AG04450 (cell line): ENCODE measurements around the gene ZNF71. TPM values are rescaled to one million over a fixed set of nuclear protein-coding genes. Genes with fewer than 3 reads are reported as not detected.

ENCODE experiments used
- CTCF ChIA-PET: fragments of 300-600, 350-600 bp; formaldehyde crosslinking; extraction: SDS; loops from one replicate; lab custom pipeline; 2022; ENCODE audit warnings: antibody characterized with exemption, inconsistent platforms; lab: Charles Lee
- POLR2A ChIA-PET: fragments of 350-600 bp; formaldehyde crosslinking; extraction: SDS; loops from one replicate; lab custom pipeline; 2021; ENCODE audit warnings: antibody characterized with exemption, inconsistent platforms; lab: Yijun Ruan, JAX
- DNase-seq: peaks from one replicate; pipeline ENCODE4 v3.0.0-alpha.2; 2011; ENCODE audit warnings: low read depth, low spot score
- H3K27ac ChIP-seq: one replicate; pipeline ENCODE4 v1.5.1; 2012; ENCODE audit warnings: low read depth, low read length, control low read depth
- H3K27me3 ChIP-seq: one replicate; pipeline ENCODE4 v1.6.0; 2012; ENCODE audit warnings: low read length; ENCODE audit not compliant: control insufficient read depth, insufficient read depth
- H3K4me3 ChIP-seq: 2 replicates; pipeline ENCODE4 v1.5.1; 2011; ENCODE audit warnings: mild to moderate bottlenecking, low read depth, low read length, control low read depth
- H3K9me3 ChIP-seq: 2 replicates; pipeline ENCODE4 v1.5.1; 2012; ENCODE audit warnings: low read length; ENCODE audit not compliant: control insufficient read depth, insufficient read depth
- polyA plus RNA-seq: library from polyadenylated mRNA; depleted of rRNA; stranded (reverse); fragments of >200 nt; gene quantifications from 2 replicates; pipeline ENCODE4 v1.2.3, GENCODE V29; 2011
- TF ChIP-seq, protein P1 (sequence below): IDR thresholded peaks from 2 replicates; pipeline ENCODE4 v1.5.1; 2011; ENCODE audit warnings: low read depth, low read length, control low read depth, inconsistent platforms

Gene ZNF71
- polyA plus RNA-seq, 1 experiment: 4.7 TPM

DNA sequence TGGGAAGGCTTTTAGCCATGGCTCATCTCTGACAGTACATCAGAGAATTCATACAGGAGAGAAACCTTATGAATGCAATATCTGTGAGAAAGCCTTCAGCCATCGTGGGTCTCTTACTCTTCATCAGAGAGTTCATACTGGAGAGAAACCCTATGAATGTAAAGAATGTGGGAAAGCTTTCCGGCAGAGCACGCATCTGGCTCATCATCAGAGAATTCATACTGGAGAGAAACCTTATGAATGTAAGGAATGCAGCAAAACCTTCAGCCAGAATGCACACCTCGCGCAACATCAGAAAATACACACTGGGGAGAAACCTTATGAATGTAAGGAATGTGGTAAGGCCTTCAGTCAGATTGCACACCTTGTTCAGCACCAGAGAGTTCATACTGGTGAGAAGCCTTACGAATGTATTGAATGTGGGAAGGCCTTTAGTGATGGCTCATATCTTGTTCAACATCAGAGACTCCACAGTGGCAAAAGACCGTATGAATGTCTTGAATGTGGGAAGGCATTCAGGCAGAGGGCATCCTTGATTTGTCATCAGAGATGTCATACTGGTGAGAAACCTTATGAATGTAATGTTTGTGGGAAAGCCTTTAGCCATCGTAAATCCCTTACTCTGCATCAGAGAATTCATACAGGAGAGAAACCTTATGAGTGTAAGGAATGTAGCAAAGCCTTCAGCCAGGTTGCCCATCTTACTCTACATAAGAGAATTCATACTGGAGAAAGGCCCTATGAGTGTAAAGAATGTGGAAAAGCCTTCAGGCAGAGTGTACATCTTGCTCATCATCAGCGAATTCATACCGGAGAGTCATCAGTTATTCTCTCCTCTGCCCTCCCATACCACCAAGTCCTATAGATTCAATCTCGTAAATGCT lies 17.1 kb upstream of the ZNF71 start:
- ChIA-PET CTCF (no interaction called here), POLR2A (no interaction called here)
- no peak for DNase-seq
- peaks cover 31% of the 10 kb centered on the region for H3K9me3 ChIP-seq
- no peak overlapping the region for H3K27ac ChIP-seq
- no peaks in the 10 kb centered on the region for H3K27me3 ChIP-seq
- no peak overlapping the region for H3K4me3 ChIP-seq
- TF ChIP-seq, protein P1, sequence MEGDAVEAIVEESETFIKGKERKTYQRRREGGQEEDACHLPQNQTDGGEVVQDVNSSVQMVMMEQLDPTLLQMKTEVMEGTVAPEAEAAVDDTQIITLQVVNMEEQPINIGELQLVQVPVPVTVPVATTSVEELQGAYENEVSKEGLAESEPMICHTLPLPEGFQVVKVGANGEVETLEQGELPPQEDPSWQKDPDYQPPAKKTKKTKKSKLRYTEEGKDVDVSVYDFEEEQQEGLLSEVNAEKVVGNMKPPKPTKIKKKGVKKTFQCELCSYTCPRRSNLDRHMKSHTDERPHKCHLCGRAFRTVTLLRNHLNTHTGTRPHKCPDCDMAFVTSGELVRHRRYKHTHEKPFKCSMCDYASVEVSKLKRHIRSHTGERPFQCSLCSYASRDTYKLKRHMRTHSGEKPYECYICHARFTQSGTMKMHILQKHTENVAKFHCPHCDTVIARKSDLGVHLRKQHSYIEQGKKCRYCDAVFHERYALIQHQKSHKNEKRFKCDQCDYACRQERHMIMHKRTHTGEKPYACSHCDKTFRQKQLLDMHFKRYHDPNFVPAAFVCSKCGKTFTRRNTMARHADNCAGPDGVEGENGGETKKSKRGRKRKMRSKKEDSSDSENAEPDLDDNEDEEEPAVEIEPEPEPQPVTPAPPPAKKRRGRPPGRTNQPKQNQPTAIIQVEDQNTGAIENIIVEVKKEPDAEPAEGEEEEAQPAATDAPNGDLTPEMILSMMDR: no peak

DNA sequence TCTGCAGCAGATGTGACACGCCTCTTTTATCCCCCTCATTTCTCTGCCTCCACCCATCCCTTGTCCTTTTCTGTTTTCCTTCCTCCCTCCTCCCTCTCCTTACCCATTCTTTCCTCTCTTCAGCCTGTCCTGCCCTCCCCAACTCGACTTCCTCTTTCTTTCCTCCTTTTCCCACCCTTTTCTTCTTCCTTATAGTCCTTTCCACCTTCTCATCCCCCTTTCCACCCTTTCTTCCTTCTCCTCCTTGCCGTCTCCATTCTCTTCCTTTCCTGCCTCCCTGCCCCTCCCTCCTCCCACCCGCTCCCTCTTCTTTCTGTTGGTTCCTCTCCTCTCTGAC lies 688 bp upstream of the ZNF71 start:
- DNase-seq: no peak
- H3K27me3 ChIP-seq: no peaks in the 10 kb centered on the region
- peak overlapping the region; percentile 92 for H3K4me3 ChIP-seq
- CTCF ChIA-PET: no interaction called here
- TF ChIP-seq, protein P1: no peak
- H3K27ac ChIP-seq: no peak overlapping the region
- POLR2A ChIA-PET: interaction anchor here (1.0 kb wide), 1 partner anchor 116 kb away, joined by 11 read pairs; no protein-coding TSS in a partner anchor
- peaks cover 35% of the 10 kb centered on the region for H3K9me3 ChIP-seq

GRCh38 chr19:56595548-56595899 lies 422 bp downstream of the ZNF71 start:
- Histone ChIP-seq H3K9me3 (peaks cover 28% of the 10 kb centered on the region), H3K27ac (no peak overlapping the region), H3K4me3 (peak overlapping the region; percentile 92), H3K27me3 (no peaks in the 10 kb centered on the region)
- POLR2A ChIA-PET: interaction anchor here (0.6 to 1.3 kb wide), 5 partner anchors 57 to 1405 kb away, joined by 3 to 11 read pairs (median 7); partner anchors contain the start of gene ZNF583
- CTCF ChIA-PET: interaction anchor here (0.8 kb wide), 1 partner anchor 16 kb away, joined by 8 read pairs; no protein-coding TSS in a partner anchor
- TF ChIP-seq, protein P1: no peak
- no peak for DNase-seq

- H3K4me3 ChIP-seq: no peak overlapping the region
- no peak for DNase-seq
- no peak overlapping the region for H3K27ac ChIP-seq
- H3K27me3 ChIP-seq: no peaks in the 10 kb centered on the region
- ChIA-PET POLR2A (no interaction called here), CTCF (no interaction called here)
- TF ChIP-seq, protein P1: no peak
- peaks cover 40% of the 10 kb centered on the region for H3K9me3 ChIP-seq
These were observed 1.6 kb downstream of the ZNF71 start for GRCh38 chr19:56596676-56597075.

DNA sequence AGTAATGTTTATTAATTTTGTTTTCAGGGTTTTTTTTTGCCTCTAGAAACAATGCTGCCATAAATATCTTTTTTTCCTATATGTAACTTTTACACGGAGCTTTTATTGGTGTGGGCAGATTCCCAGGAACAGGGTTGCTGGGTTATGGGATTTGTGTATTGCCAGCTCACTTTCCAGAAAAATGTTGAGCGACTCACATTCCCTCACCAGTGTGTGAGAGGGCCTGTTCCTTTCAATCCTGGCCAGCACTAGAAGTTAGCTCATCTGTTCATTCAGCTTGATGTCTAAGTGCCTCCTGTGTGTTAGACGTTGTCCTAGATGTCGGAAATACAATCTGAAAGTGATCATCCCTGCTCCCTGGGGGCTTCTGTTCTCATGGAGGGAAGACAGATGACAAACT lies 2.6 kb downstream of the ZNF71 start:
- no peak overlapping the region for H3K4me3 ChIP-seq
- H3K9me3 ChIP-seq: peaks cover 41% of the 10 kb centered on the region
- DNase-seq: no peak
- no peaks in the 10 kb centered on the region for H3K27me3 ChIP-seq
- TF ChIP-seq, protein P1: no peak
- no peak overlapping the region for H3K27ac ChIP-seq
- POLR2A ChIA-PET: no interaction called here
- CTCF ChIA-PET: no interaction called here
